GM19351 (cell line): ENCODE measurements around the gene FCRL1.

Experiments
- ATAC-seq: cut with Tn5 transposase; IDR thresholded peaks from one replicate; pipeline ENCODE4 v1.9.1; 2021; ENCODE audit warnings: mild to moderate bottlenecking, moderate library complexity; ENCODE audit not compliant: unreplicated experiment

The FCRL1 gene

GRCh38 chr1:157819896-157820295, at the start of gene FCRL1:
Gene FCRL1 (minus strand): TSS chr1:157820120. CDS start chr1:157820037, 83 bp downstream.
- ATAC-seq, result no peak

- ATAC-seq, result no peak
Observed at GRCh38 chr1:157868654-157869053, 48.7 kb upstream of the FCRL1 start.

- no peak for ATAC-seq
Observed at GRCh38 chr1:157862114-157863070, 42.5 kb upstream of the FCRL1 start.

- ATAC-seq, result no peak
Observed at GRCh38 chr1:157856538-157856937, 36.6 kb upstream of the FCRL1 start.

- no peak for ATAC-seq
Observed at GRCh38 chr1:157852476-157852875, 32.6 kb upstream of the FCRL1 start.

- ATAC-seq, result peak; percentile 93
Observed at GRCh38 chr1:157849229-157849875, 29.4 kb upstream of the FCRL1 start.

- ATAC-seq, result no peak
Observed at GRCh38 chr1:157844089-157844830, 24.3 kb upstream of the FCRL1 start.

- ATAC-seq, result peak; percentile 59
Observed at GRCh38 chr1:157842939-157843338, 23.0 kb upstream of the FCRL1 start.

- ATAC-seq, result no peak
Observed at GRCh38 chr1:157841708-157842107, 21.8 kb upstream of the FCRL1 start, which contains the start of gene CD5L. Gene CD5L (minus strand): TSS chr1:157841808. CDS start chr1:157841701, 107 bp downstream.

GRCh38 chr1:157838966-157839365, 19.0 kb upstream of the FCRL1 start:
- no peak for ATAC-seq

GRCh38 chr1:157834430-157834829, 14.5 kb upstream of the FCRL1 start:
- ATAC-seq, result no peak

- no peak for ATAC-seq
Observed at GRCh38 chr1:157833145-157833544, 13.2 kb upstream of the FCRL1 start.

GRCh38 chr1:157831968-157832626, 12.2 kb upstream of the FCRL1 start:
- no peak for ATAC-seq

GRCh38 chr1:157830887-157831286, 11.0 kb upstream of the FCRL1 start:
- no peak for ATAC-seq

- ATAC-seq, result peak; percentile 48
Observed at GRCh38 chr1:157829711-157830110, 9.8 kb upstream of the FCRL1 start.

- no peak for ATAC-seq
Observed at GRCh38 chr1:157829210-157829609, 9.3 kb upstream of the FCRL1 start.

- ATAC-seq, result no peak
Observed at GRCh38 chr1:157820299-157820698, 379 bp upstream of the FCRL1 start.

GRCh38 chr1:157819215-157819614, 705 bp downstream of the FCRL1 start:
- ATAC-seq, result no peak

- ATAC-seq, result no peak
Observed at GRCh38 chr1:157813269-157813668, 6.7 kb downstream of the FCRL1 start.

GRCh38 chr1:157806431-157807149, 13.3 kb downstream of the FCRL1 start:
- peak; percentile 86 for ATAC-seq
